IMR-90 (cell line): Measurements from ENCODE around the gene EXOC4. TPM values are rescaled to one million over a fixed set of nuclear protein-coding genes. Genes with fewer than 3 reads are reported as not detected.

Experiments
- ATAC-seq: fragments of 200-7000 bp; cut with Tn5 transposase; 2 replicates; pipeline ENCODE4 v1.9.1; 2020; ENCODE audit warnings: low read depth, mild to moderate bottlenecking, moderate library complexity
- BruUV-seq: library from RNA; stranded (reverse); fragments of 400-500 nt; replicated peaks from 2 replicates; lab custom pipeline; 2021; lab: Mats Ljungman, UMichigan
- CTCF ChIA-PET: fragments of 300-600 bp; formaldehyde crosslinking; extraction: SDS; loops from one replicate; lab custom pipeline; 2021; ENCODE audit warnings: antibody characterized with exemption; lab: Yijun Ruan, JAX
- POLR2A ChIA-PET: fragments of 300-600 bp; sonication (Branson Sonifier 250); formaldehyde crosslinking; loops from one replicate; lab custom pipeline; 2022; ENCODE audit warnings: antibody characterized with exemption; ENCODE audit not compliant: unreplicated experiment; lab: Charles Lee
- DNase-seq: peaks from one replicate; pipeline ENCODE4 v3.0.0; 2013
- H2AFZ ChIP-seq: replicated peaks from 2 replicates; pipeline ENCODE3; 2013; ENCODE audit warnings: low read length, mild to moderate bottlenecking; ENCODE audit not compliant: poor library complexity
- H2AK5ac ChIP-seq: 2 replicates; pipeline ENCODE4 v1.6.1; 2013; ENCODE audit warnings: low read depth, low read length, inconsistent platforms
- H2AK9ac ChIP-seq: replicated peaks from 2 replicates; pipeline ENCODE3; 2013; ENCODE audit warnings: mild to moderate bottlenecking, low read depth, low read length, moderate library complexity; ENCODE audit not compliant: poor library complexity
- H2BK120ac ChIP-seq: 2 replicates; pipeline ENCODE4 v1.6.1; 2013; ENCODE audit warnings: low read depth, low read length, inconsistent platforms
- H2BK15ac ChIP-seq: 3 replicates; pipeline ENCODE4 v1.6.1; 2013; ENCODE audit warnings: low read depth, low read length, inconsistent platforms
- H2BK20ac ChIP-seq: 2 replicates; pipeline ENCODE4 v1.6.1; 2013; ENCODE audit warnings: low read depth, mild to moderate bottlenecking, inconsistent platforms, low read length, moderate library complexity
- H2BK5ac ChIP-seq: 2 replicates; pipeline ENCODE4 v1.6.1; 2013; ENCODE audit warnings: mild to moderate bottlenecking, low read depth, low read length, inconsistent platforms; ENCODE audit not compliant: poor library complexity, severe bottlenecking
- H3K14ac ChIP-seq: replicated peaks from 2 replicates; pipeline ENCODE4 v1.6.1; 2013; ENCODE audit warnings: low read depth, low read length, inconsistent platforms
- H3K18ac ChIP-seq: 2 replicates; pipeline ENCODE4 v1.6.1; 2013; ENCODE audit warnings: low read depth, low read length, control low read depth
- H3K23ac ChIP-seq: 2 replicates; pipeline ENCODE4 v1.6.1; 2013; ENCODE audit warnings: low read depth, low read length, inconsistent platforms
- H3K27ac ChIP-seq: 2 replicates; pipeline ENCODE4 v1.5.1; 2013; ENCODE audit warnings: mild to moderate bottlenecking, control low read depth, low read length; ENCODE audit not compliant: insufficient read depth
- H3K27me3 ChIP-seq: 2 replicates; pipeline ENCODE4 v1.6.1; 2013; ENCODE audit warnings: low read length; ENCODE audit not compliant: control insufficient read depth, insufficient read depth
- H3K36me3 ChIP-seq: 2 replicates; pipeline ENCODE4 v1.6.1; 2013; ENCODE audit warnings: low read length, mixed read lengths; ENCODE audit not compliant: control insufficient read depth, insufficient read depth
- H3K4ac ChIP-seq: 2 replicates; pipeline ENCODE4 v1.6.1; 2013; ENCODE audit warnings: low read depth, low read length, inconsistent platforms
- H3K4me1 ChIP-seq: 2 replicates; pipeline ENCODE4 v1.6.1; 2013; ENCODE audit warnings: low read length, mixed read lengths; ENCODE audit not compliant: control insufficient read depth, insufficient read depth
- H3K4me2 ChIP-seq: 2 replicates; pipeline ENCODE4 v1.6.1; 2013; ENCODE audit warnings: low read depth, mild to moderate bottlenecking, control low read depth, low read length, moderate library complexity
- H3K4me3 ChIP-seq: 2 replicates; pipeline ENCODE4 v1.5.1; 2013; ENCODE audit warnings: low read depth, mild to moderate bottlenecking, control low read depth, low read length, moderate library complexity; ENCODE audit not compliant: insufficient read depth
- H3K56ac ChIP-seq: 2 replicates; pipeline ENCODE4 v1.6.1; 2013; ENCODE audit warnings: low read length, inconsistent platforms; ENCODE audit not compliant: insufficient read depth; ENCODE audit errors: extremely low read depth
- H3K79me1 ChIP-seq, 2 experiments: 2 replicates each; pipeline ENCODE4 v1.6.1; 2013; ENCODE audit warnings: low read length in 2 of 2, inconsistent platforms in 1 of 2, low read depth in 1 of 2
- H3K9ac ChIP-seq: 2 replicates; pipeline ENCODE4 v1.6.1; 2013; ENCODE audit warnings: low read depth, low read length, control low read depth
- H3K9me1 ChIP-seq: 2 replicates; pipeline ENCODE4 v1.6.1; 2013; ENCODE audit warnings: low read length, inconsistent platforms; ENCODE audit not compliant: insufficient read depth
- H3K9me3 ChIP-seq: 2 replicates; pipeline ENCODE4 v1.6.1; 2013; ENCODE audit warnings: low read length; ENCODE audit not compliant: control insufficient read depth, insufficient read depth
- H4K20me1 ChIP-seq: 2 replicates; pipeline ENCODE4 v1.6.1; 2013; ENCODE audit warnings: low read length, inconsistent platforms; ENCODE audit not compliant: insufficient read depth
- H4K5ac ChIP-seq: 2 replicates; pipeline ENCODE4 v1.6.1; 2013; ENCODE audit warnings: mild to moderate bottlenecking, low read depth, low read length, control low read depth
- H4K8ac ChIP-seq, 2 experiments: 2 replicates each; pipeline ENCODE4 v1.6.1; 2013; ENCODE audit warnings: low read depth in 2 of 2, low read length in 2 of 2, control low read depth in 1 of 2, inconsistent platforms in 1 of 2
- H4K91ac ChIP-seq: 2 replicates; pipeline ENCODE4 v1.6.1; 2013; ENCODE audit warnings: low read depth, low read length, inconsistent platforms; ENCODE audit not compliant: insufficient read depth
- FOS ChIP-seq: fragments of 150-350 bp; IDR thresholded peaks from 2 replicates; pipeline ENCODE4 v1.6.1; 2016; ENCODE audit warnings: low read depth, low read length
- MXI1 ChIP-seq: IDR thresholded peaks from 2 replicates; pipeline ENCODE4 v1.6.1; 2012; ENCODE audit warnings: low read depth, mild to moderate bottlenecking, low read length, moderate library complexity, borderline replicate concordance
- WGBS, 2 experiments: methylation state at CpG; one replicate each; pipeline versions ENCODE4 v1.1.5 to v1.1.7; 2013; ENCODE audit warnings: missing lambda C conversion rate in 2 of 2; ENCODE audit not compliant: insufficient read length in 1 of 2; ENCODE audit errors: extremely low coverage in 2 of 2; 5-methylcytosine and 5-hydroxymethylcytosine counted together
- dilution Hi-C: fragments of 300-500 bp; cut with HindIII; formaldehyde crosslinking; loops from one replicate; pipeline ENCODE4 v1.14.3; 2018; ENCODE audit warnings: low sequenced_read_pairs; ENCODE audit not compliant: unreplicated experiment
- in situ Hi-C: fragments of 300-500 bp; cut with MboI; formaldehyde crosslinking; loops from 3 replicates; pipeline ENCODE4 v1.14.3; 2019; ENCODE audit warnings: low sequenced_read_pairs, inconsistent platforms, mixed read lengths
- intact Hi-C: fragments of 100-400 bp; cut with micrococcal nuclease; formaldehyde crosslinking; loops from 2 replicates; pipeline ENCODE4 v1.10.0; 2022
- polyA plus RNA-seq, 3 experiments: library from polyadenylated mRNA; depleted of rRNA; stranded (reverse); fragments of >200 nt; gene quantifications; 2 replicates each; pipeline ENCODE4 v1.2.3, GENCODE V29; 2012; ENCODE audit warnings: low replicate concordance in 1 of 3
- total RNA-seq: library from RNA; depleted of rRNA; stranded (reverse); fragments of >200 nt; gene quantifications from 2 replicates; pipeline ENCODE4 v1.2.3, GENCODE V29; 2012

The EXOC4 gene
- total and polyA plus RNA-seq, 2 of the 4 experiments (the other 2 are of a cell fraction), result 25.4 to 94.6 TPM

GRCh38 chr7:133625046-133625445, 372.2 kb downstream of the EXOC4 start:
- no peak overlapping the region for H3K4me2 ChIP-seq

More at GRCh38 chr7:133625046-133625445, 372.2 kb downstream of the EXOC4 start:
- Histone ChIP-seq H2AFZ (no peak overlapping the region), H3K36me3 (no peaks in the 10 kb centered on the region), H3K9me1 (no peaks in the 10 kb centered on the region), H3K9ac (no peak overlapping the region), H3K23ac (no peak overlapping the region), H4K20me1 (no peaks in the 10 kb centered on the region), H2BK120ac (no peak overlapping the region), H3K18ac (no peak overlapping the region), H2BK20ac (no peak overlapping the region), H3K56ac (no peak overlapping the region), H4K5ac (no peak overlapping the region), H2BK15ac (no peak overlapping the region), H3K4ac (no peak overlapping the region), H3K79me1 (0 out of 4 replicates have a peak, but pooled peaks cover 0 to 4% of the 10 kb centered on the region in 2 experiments), H2AK5ac (no peak overlapping the region), H3K14ac (no peak overlapping the region), H3K4me1 (no peaks in the 10 kb centered on the region), H3K4me3 (no peak overlapping the region), H3K27me3 (no peaks in the 10 kb centered on the region), H2AK9ac (no peak overlapping the region), H4K91ac (no peak overlapping the region), H3K27ac (no peak overlapping the region), H2BK5ac (no peak overlapping the region), H3K9me3 (no peaks in the 10 kb centered on the region), H4K8ac (no peak overlapping the region; a peak in 1 of 4 replicates)
- DNase-seq, result no peak
- intact Hi-C loops, result no loop called here
- no peak for ATAC-seq
- TF ChIP-seq MXI1 (no peak), FOS (no peak)
- POLR2A ChIA-PET, result no interaction called here
- BruUV-seq, result no TSS peak
- CTCF ChIA-PET, result no interaction called here
- dilution Hi-C loops, result no loop called here
- in situ Hi-C loops, result no loop called here
- WGBS, 2 experiments, result no CpG with 5 or more reads among the region's 3 CpGs
